ENCODE data around the gene ITPK1. TPM values are rescaled to one million over a fixed set of nuclear protein-coding genes. Genes with fewer than 3 reads are reported as not detected.

ITPK1 gene
- total RNA-seq, 1 experiment from 2014 or later: 60.1 TPM

GRCh38 chr14:93065272-93065730, 50.4 kb downstream of the ITPK1 start:
- Mint-ChIP-seq H3K9me3 (ENCODE audit: unreplicated experiment) (no peaks in the 10 kb centered on the region), H3K27ac (ENCODE audit: unreplicated experiment) (no peak overlapping the region), H3K27me3 (ENCODE audit: insufficient read depth, unreplicated experiment) (no peaks in the 10 kb centered on the region), H3K4me3 (ENCODE audit: unreplicated experiment) (no peak overlapping the region), H3K36me3 (ENCODE audit: insufficient read depth, unreplicated experiment) (peaks cover 4% of the 10 kb centered on the region), H3K4me1 (ENCODE audit: low read depth, unreplicated experiment) (no peaks in the 10 kb centered on the region)
- POLR2A ChIA-PET: no interaction called here
- no peak for DNase-seq
- BruUV-seq (replicated peaks): no TSS peak
- Histone ChIP-seq H3K4me3 (ENCODE audit: low read depth, low read length) (no peak overlapping the region), H3K27me3 (replicated peaks; ENCODE audit: control insufficient read depth, insufficient read depth, low read length) (no peaks in the 10 kb centered on the region), H3K4me1 (no peaks in the 10 kb centered on the region), H3K9me3 (no peaks in the 10 kb centered on the region), H3K36me3 (ENCODE audit: control insufficient read depth, insufficient read depth, low read length) (peaks cover 1% of the 10 kb centered on the region; the same call in 1 of the 2 replicates)
- intact Hi-C loops (cut with micrococcal nuclease; ENCODE audit: unreplicated experiment): no loop called here
- no peak for TF ChIP-seq CTCF (IDR thresholded peaks at IDR 0.05; ENCODE audit: insufficient read depth in 1 of 2, low read depth in 1 of 2, low read length in 1 of 2, severe bottlenecking in 1 of 2, unreplicated experiment in 1 of 2)
- CTCF ChIA-PET: no interaction called here

DNA sequence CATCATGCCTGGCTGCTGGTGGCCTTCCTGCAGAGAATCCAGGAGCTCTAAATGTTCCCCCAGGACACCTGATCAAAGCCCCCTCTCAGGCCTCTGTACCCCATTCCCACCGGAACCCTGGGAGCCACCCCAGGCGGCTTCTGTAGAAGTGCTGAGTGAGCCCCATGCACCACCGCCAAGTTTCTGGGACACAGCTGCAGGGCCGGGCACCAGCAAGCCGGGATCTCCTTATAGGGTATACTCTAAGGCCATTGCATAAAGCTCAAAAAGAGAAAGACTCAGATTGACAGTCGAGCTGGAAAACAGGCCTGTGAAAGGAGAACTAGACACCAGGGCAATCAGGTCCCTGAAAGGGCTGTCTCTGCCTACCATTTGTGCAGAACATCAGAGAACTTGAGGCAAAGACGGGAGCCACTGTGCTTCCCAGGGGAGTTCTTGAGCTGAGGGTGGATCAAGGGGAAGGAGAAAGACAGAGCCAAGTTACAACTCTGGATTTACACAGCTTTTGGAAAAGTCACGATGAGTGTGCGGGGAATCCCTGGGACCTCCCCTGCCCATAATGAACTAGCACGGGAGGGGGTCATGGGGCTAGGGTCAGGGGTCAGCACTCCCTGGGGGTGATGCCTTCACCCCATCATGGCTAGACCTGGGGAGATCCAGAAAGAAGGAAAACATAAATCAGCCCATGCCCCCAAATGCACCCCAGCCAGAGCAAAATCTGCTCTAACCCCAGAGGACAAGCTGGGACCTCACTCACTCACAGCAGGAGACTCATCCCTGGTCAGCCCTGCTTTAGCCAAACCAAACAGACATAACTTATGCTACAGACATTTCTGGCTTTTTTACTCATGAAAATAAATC, 51.1 kb downstream of the ITPK1 start:
- CTCF ChIA-PET: no interaction called here
- intact Hi-C loops (cut with micrococcal nuclease; ENCODE audit: unreplicated experiment): no loop called here

GRCh38 chr14:93063393-93063792, 52.3 kb downstream of the ITPK1 start:
- POLR2A ChIA-PET: no interaction called here
- H3K36me3 Mint-ChIP-seq (ENCODE audit: insufficient read depth, unreplicated experiment): no peaks in the 10 kb centered on the region

More for the DNA sequence above, 51.1 kb downstream of the ITPK1 start:
- POLR2A ChIA-PET: no interaction called here
- Mint-ChIP-seq H3K4me3 (ENCODE audit: unreplicated experiment) (no peak overlapping the region), H3K9me3 (ENCODE audit: unreplicated experiment) (no peaks in the 10 kb centered on the region), H3K27ac (ENCODE audit: unreplicated experiment) (no peak overlapping the region), H3K36me3 (ENCODE audit: insufficient read depth, unreplicated experiment) (peaks cover 4% of the 10 kb centered on the region), H3K27me3 (ENCODE audit: insufficient read depth, unreplicated experiment) (no peaks in the 10 kb centered on the region), H3K4me1 (ENCODE audit: low read depth, unreplicated experiment) (no peaks in the 10 kb centered on the region)
- H3K9me3 ChIP-seq: no peaks in the 10 kb centered on the region
- no peaks in the 10 kb centered on the region for H3K27me3 ChIP-seq (replicated peaks; ENCODE audit: control insufficient read depth, insufficient read depth, low read length)
- TF ChIP-seq CTCF (IDR thresholded peaks at IDR 0.05; ENCODE audit: insufficient read depth in 1 of 2, low read depth in 1 of 2, low read length in 1 of 2, severe bottlenecking in 1 of 2, unreplicated experiment in 1 of 2): no peak
- no TSS peak for BruUV-seq (replicated peaks)
- H3K4me3 ChIP-seq (ENCODE audit: low read depth, low read length): no peak overlapping the region
- no peaks in the 10 kb centered on the region for H3K4me1 ChIP-seq
- H3K36me3 ChIP-seq (ENCODE audit: control insufficient read depth, insufficient read depth, low read length): peaks cover 1% of the 10 kb centered on the region; the same call in 1 of the 2 replicates
- DNase-seq: no peak

More at GRCh38 chr14:93063393-93063792, 52.3 kb downstream of the ITPK1 start:
- no peak overlapping the region for H3K4me3 Mint-ChIP-seq (ENCODE audit: unreplicated experiment)
- Histone ChIP-seq H3K4me1 (no peaks in the 10 kb centered on the region), H3K4me3 (ENCODE audit: low read depth, low read length) (no peak overlapping the region), H3K27me3 (replicated peaks; ENCODE audit: control insufficient read depth, insufficient read depth, low read length) (no peaks in the 10 kb centered on the region), H3K9me3 (no peaks in the 10 kb centered on the region), H3K36me3 (ENCODE audit: control insufficient read depth, insufficient read depth, low read length) (peaks cover 1% of the 10 kb centered on the region; the same call in 1 of the 2 replicates)
- no peak overlapping the region for H3K27ac Mint-ChIP-seq (ENCODE audit: unreplicated experiment)
- intact Hi-C loops (cut with micrococcal nuclease; ENCODE audit: unreplicated experiment): no loop called here
- no peaks in the 10 kb centered on the region for H3K27me3 Mint-ChIP-seq (ENCODE audit: insufficient read depth, unreplicated experiment)
- no peaks in the 10 kb centered on the region for H3K4me1 Mint-ChIP-seq (ENCODE audit: low read depth, unreplicated experiment)
- no peak for DNase-seq
- no peaks in the 10 kb centered on the region for H3K9me3 Mint-ChIP-seq (ENCODE audit: unreplicated experiment)
- CTCF ChIA-PET: interaction anchor here (0.5 to 0.6 kb wide), 2 partner anchors 30 to 181 kb away, joined by 3 to 4 read pairs; no protein-coding TSS in a partner anchor
- TF ChIP-seq CTCF (IDR thresholded peaks at IDR 0.05; ENCODE audit: insufficient read depth in 1 of 2, low read depth in 1 of 2, low read length in 1 of 2, severe bottlenecking in 1 of 2, unreplicated experiment in 1 of 2): no peak
- BruUV-seq (replicated peaks): no TSS peak
